OCI-LY3 (cell line): ENCODE data around the gene C1QTNF3.
"Not testable (repeated sequence)": the region's sequence is repeated elsewhere in the genome, so short reads cannot be mapped to it uniquely, and the experiment has no call there.

Experiments
- CTCF ChIP-seq: fragments of 200-600, 300-600 bp; sonication (generic); IDR thresholded peaks from 2 replicates; pipeline ENCODE4 v1.5.1; 2014; ENCODE audit warnings: antibody characterized with exemption, low read length, low read depth
- EZH2phosphoT487 ChIP-seq: fragments of 200-600 bp; shearing (Covaris generic); IDR thresholded peaks from 2 replicates; pipeline ENCODE4 v1.6.1; 2018; ENCODE audit warnings: antibody characterized with exemption, mixed run types, low read depth

- TF ChIP-seq CTCF, EZH2phosphoT487: not testable (repeated sequence)
Observed at GRCh38 chr5:34074071-34074470, 31.1 kb upstream of the C1QTNF3 start.
